Fibroblast of skin of right quadriceps (primary cell): Measurements from ENCODE around the gene LRRC17.
A peak's percentile ranks its signal among the peaks of the same experiment; 100 is the strongest.

Experiments
- DNase-seq: peaks from one replicate; pipeline ENCODE4 v3.0.0-alpha.2; 2013

Gene LRRC17

DNA sequence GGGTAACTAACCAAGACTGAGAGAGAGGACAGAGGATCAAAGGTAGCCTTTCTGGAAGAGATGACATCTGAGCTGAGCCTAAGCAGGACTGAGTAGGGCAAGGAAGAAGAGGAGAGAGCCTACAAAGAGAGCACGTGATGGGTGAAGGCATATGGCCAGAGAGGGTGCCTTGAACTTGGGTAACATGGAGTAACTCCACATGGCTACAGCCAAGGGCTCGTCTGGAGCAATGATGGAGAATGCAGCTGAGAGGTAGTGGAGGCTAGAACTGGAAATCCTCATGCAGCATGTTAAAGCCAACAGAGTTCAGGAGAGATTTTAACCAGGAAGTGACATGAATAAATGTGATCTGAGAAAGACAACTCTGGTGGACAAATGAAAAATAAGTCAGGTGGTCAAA, 77.8 kb downstream of the LRRC17 start:
- no peak for DNase-seq

DNA sequence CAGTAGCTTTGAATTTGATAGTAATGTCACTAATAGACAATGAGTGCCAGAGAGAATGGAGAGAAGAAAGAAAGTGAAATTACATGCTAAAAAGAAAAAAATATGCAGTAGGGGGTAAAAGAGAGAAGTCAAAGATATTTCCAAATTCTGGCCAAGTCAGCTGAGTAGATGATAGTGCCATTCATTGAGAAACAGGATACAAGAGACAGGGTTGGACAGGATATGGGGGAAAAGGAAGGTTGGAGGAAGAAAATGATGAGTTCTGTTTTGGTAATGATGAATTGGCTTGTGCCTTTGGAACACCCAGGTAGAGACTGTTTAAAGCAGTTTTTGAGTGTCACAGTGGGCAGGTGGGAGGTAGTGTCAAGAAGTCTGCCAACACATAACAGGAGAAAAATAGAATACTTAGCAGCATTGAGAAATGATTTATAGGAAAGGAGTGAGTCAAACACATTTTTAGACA, 78.3 kb downstream of the LRRC17 start:
- peak; percentile 5 for DNase-seq

DNA sequence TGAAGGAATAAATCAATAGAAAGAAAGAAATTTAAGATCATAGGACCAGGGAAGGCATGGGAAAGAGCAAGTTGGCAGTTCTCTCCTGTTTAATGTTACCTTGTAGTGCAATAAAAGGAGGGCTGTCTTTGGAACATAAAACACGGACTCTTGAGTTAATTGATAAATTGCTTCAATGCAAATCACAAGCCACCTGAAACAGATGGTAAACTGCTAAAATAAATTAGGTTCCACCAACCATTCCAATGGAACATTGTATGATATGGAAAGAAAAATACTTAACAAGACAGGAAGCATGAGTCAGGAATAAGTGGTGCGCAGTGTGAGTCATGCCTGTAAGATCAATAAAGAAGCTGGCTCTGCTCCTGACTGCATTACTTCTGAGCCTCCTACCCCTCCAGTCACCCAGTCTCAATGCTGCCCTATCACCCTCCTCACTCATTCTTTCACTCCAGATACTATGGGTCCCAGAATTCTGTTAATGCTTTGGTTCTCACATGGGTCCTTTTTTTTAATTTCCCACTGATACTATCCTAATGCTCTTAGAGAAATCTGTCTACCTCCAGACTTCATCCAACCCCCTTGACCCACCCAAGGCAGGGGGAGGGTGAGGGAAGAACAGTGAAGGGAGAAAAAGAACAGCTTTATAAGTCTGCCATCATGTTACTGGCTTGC, 78.9 kb downstream of the LRRC17 start:
- DNase-seq = peak; percentile 95

DNA sequence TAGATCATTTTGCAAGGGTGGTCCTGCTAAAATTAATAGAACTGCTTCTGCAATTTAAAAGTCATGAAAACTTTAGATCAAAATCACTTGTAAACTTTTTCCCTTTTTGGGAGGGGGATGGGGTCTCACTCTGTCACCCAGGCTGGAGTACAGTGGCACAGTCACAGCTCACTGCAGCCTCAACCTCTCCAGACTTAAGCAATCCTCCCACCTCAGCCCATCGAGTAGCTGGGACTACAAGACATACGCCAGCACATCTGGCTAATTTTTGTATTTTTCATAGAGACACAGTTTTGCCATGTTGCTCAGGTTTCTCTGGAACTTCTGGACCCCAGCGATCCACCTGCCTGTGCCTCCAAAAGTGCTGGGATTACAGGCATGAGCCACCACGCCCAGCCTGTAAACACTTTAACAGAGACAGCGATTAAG, 79.7 kb downstream of the LRRC17 start:
- no peak for DNase-seq

- DNase-seq = peak; percentile 55
These were observed 80.3 kb downstream of the LRRC17 start for GRCh38 chr7:102992938-102993717.

GRCh38 chr7:102993718-102994029, 80.9 kb downstream of the LRRC17 start:
- no peak for DNase-seq

GRCh38 chr7:102994567-102994966, 81.8 kb downstream of the LRRC17 start:
- DNase-seq = no peak
